WTC11 (cell line): ENCODE data around the gene PPFIBP2. TPM values are rescaled to one million over a fixed set of nuclear protein-coding genes. Genes with fewer than 3 reads are reported as not detected.

ENCODE experiments used
- ATAC-seq: fragments of 200-7000 bp; cut with Tn5 transposase; 2 replicates; pipeline ENCODE4 v1.10.0; 2021; ENCODE audit warnings: mild to moderate bottlenecking, moderate library complexity
- CTCF ChIA-PET: fragments of 300-600 bp; sonication (Branson Sonifier 250); formaldehyde crosslinking; loops from one replicate; lab custom pipeline; 2021; ENCODE audit warnings: antibody characterized with exemption; lab: Charles Lee
- POLR2A ChIA-PET: fragments of 350-600 bp; sonication (Branson Sonifier 250); formaldehyde crosslinking; loops from one replicate; lab custom pipeline; 2021; ENCODE audit warnings: antibody characterized with exemption; lab: Charles Lee
- DNase-seq: peaks from one replicate; pipeline ENCODE4 v3.0.0; 2021; ENCODE audit warnings: low spot score
- H3K27ac Mint-ChIP-seq: 2 replicates; pipeline ENCODE4 v1.8.0; 2021; ENCODE audit warnings: mixed read lengths
- H3K27me3 Mint-ChIP-seq: 2 replicates; pipeline ENCODE4 v1.8.0; 2021; ENCODE audit warnings: low read depth, mild to moderate bottlenecking, moderate library complexity, mixed read lengths
- H3K36me3 Mint-ChIP-seq: 2 replicates; pipeline ENCODE4 v1.8.0; 2021; ENCODE audit warnings: mixed read lengths
- H3K4me1 Mint-ChIP-seq: 2 replicates; pipeline ENCODE4 v1.8.0; 2022; ENCODE audit warnings: mixed read lengths
- H3K4me3 Mint-ChIP-seq: 2 replicates; pipeline ENCODE4 v1.8.0; 2021; ENCODE audit warnings: mild to moderate bottlenecking, moderate library complexity, mixed read lengths
- H3K9me3 Mint-ChIP-seq: 2 replicates; pipeline ENCODE4 v1.8.0; 2021; ENCODE audit warnings: mixed read lengths
- ETV6 ChIP-seq: sonication (generic); formaldehyde crosslinking; IDR thresholded peaks from 2 replicates; pipeline ENCODE4 v1.8.1; 2022; ENCODE audit warnings: mild to moderate bottlenecking, missing genetic modification reagents
- FOXJ3 ChIP-seq: sonication (generic); formaldehyde crosslinking; IDR thresholded peaks from 2 replicates; pipeline ENCODE4 v1.9.0; 2021; ENCODE audit warnings: missing genetic modification reagents, mild to moderate bottlenecking, borderline replicate concordance
- FOXP1 ChIP-seq: sonication (generic); formaldehyde crosslinking; IDR thresholded peaks from 2 replicates; pipeline ENCODE4 v1.8.0; 2022; ENCODE audit warnings: missing genetic modification reagents, mild to moderate bottlenecking, moderate library complexity, borderline replicate concordance
- JAZF1 ChIP-seq: fragments of 250-450 bp; sonication (Bioruptor Pico); IDR thresholded peaks from 2 replicates; pipeline ENCODE4 v1.9.0; 2021; ENCODE audit warnings: moderate library complexity, mild to moderate bottlenecking, inconsistent platforms
- JUN ChIP-seq: sonication (generic); formaldehyde crosslinking; IDR thresholded peaks from 2 replicates; pipeline ENCODE4 v1.8.0; 2023; ENCODE audit warnings: mild to moderate bottlenecking, missing genetic modification reagents
- MXD4 ChIP-seq: fragments of 250-450 bp; sonication (Bioruptor Pico); IDR thresholded peaks from 2 replicates; pipeline ENCODE4 v1.8.0; 2021; ENCODE audit warnings: mild to moderate bottlenecking, moderate library complexity, borderline replicate concordance
- MYBL2 ChIP-seq: sonication (generic); formaldehyde crosslinking; IDR thresholded peaks from 2 replicates; pipeline ENCODE4 v1.8.1; 2023; ENCODE audit warnings: mild to moderate bottlenecking, moderate library complexity, missing genetic modification reagents
- NFE2L1 ChIP-seq: sonication (generic); formaldehyde crosslinking; IDR thresholded peaks from 2 replicates; pipeline ENCODE4 v1.8.1; 2023; ENCODE audit warnings: missing genetic modification reagents
- NR2C2 ChIP-seq: sonication (generic); formaldehyde crosslinking; IDR thresholded peaks from 2 replicates; pipeline ENCODE4 v1.8.0; 2022; ENCODE audit warnings: mild to moderate bottlenecking, missing genetic modification reagents
- SMAD3 ChIP-seq: sonication (generic); formaldehyde crosslinking; IDR thresholded peaks from 2 replicates; pipeline ENCODE4 v1.8.0; 2022; ENCODE audit warnings: missing genetic modification reagents, mild to moderate bottlenecking, borderline replicate concordance
- SMAD4 ChIP-seq: sonication (generic); formaldehyde crosslinking; IDR thresholded peaks from 2 replicates; pipeline ENCODE4 v1.8.0; 2022; ENCODE audit warnings: mild to moderate bottlenecking, missing genetic modification reagents
- TEAD4 ChIP-seq: sonication (generic); formaldehyde crosslinking; IDR thresholded peaks from 2 replicates; pipeline ENCODE4 v1.8.0; 2022; ENCODE audit warnings: mild to moderate bottlenecking, missing genetic modification reagents
- ZNF396 ChIP-seq: fragments of 250-450 bp; sonication (Bioruptor Pico); IDR thresholded peaks from 2 replicates; pipeline ENCODE4 v1.8.0; 2021; ENCODE audit warnings: mild to moderate bottlenecking, moderate library complexity, borderline replicate concordance
- ZNF423 ChIP-seq: fragments of 250-450 bp; sonication (Bioruptor Pico); IDR thresholded peaks from 2 replicates; pipeline ENCODE4 v2.1.2; 2022; ENCODE audit warnings: mild to moderate bottlenecking, moderate library complexity
- total RNA-seq: library from RNA; stranded (reverse); gene quantifications from 3 replicates; pipeline ENCODE4 v1.2.3, GENCODE V29; 2021
- TF ChIP-seq, protein P1 (sequence below): sonication (generic); formaldehyde crosslinking; IDR thresholded peaks from 2 replicates; pipeline ENCODE4 v1.8.1; 2023; ENCODE audit warnings: mild to moderate bottlenecking, missing genetic modification reagents, moderate library complexity
- TF ChIP-seq, protein P2 (sequence below): sonication (generic); formaldehyde crosslinking; IDR thresholded peaks from 2 replicates; pipeline ENCODE4 v1.8.0; 2022; ENCODE audit warnings: mild to moderate bottlenecking, missing genetic modification reagents
- TF ChIP-seq, protein P3 (sequence below): fragments of 250-450 bp; sonication (Bioruptor Pico); IDR thresholded peaks from 2 replicates; pipeline ENCODE4 v1.9.0; 2021; ENCODE audit warnings: moderate library complexity, mild to moderate bottlenecking, inconsistent platforms, borderline replicate concordance
- TF ChIP-seq, protein P4 (sequence below): sonication (generic); formaldehyde crosslinking; IDR thresholded peaks from 2 replicates; pipeline ENCODE4 v1.8.0; 2023; ENCODE audit warnings: missing genetic modification reagents, mild to moderate bottlenecking, borderline replicate concordance
- TF ChIP-seq, protein P5 (sequence below): sonication (generic); formaldehyde crosslinking; IDR thresholded peaks from 2 replicates; pipeline ENCODE4 v1.8.1; 2022; ENCODE audit warnings: mild to moderate bottlenecking, missing genetic modification reagents, moderate library complexity, borderline replicate concordance
- TF ChIP-seq, protein P6 (sequence below): sonication (generic); formaldehyde crosslinking; IDR thresholded peaks from 2 replicates; pipeline ENCODE4 v1.8.1; 2023; ENCODE audit warnings: mild to moderate bottlenecking, missing genetic modification reagents
- TF ChIP-seq, protein P7 (sequence below): sonication (generic); formaldehyde crosslinking; IDR thresholded peaks from 2 replicates; pipeline ENCODE4 v1.8.1; 2022; ENCODE audit warnings: missing genetic modification reagents, borderline replicate concordance

PPFIBP2 gene
- total RNA-seq, 1 experiment from 2014 or later = 21.4 TPM

DNA sequence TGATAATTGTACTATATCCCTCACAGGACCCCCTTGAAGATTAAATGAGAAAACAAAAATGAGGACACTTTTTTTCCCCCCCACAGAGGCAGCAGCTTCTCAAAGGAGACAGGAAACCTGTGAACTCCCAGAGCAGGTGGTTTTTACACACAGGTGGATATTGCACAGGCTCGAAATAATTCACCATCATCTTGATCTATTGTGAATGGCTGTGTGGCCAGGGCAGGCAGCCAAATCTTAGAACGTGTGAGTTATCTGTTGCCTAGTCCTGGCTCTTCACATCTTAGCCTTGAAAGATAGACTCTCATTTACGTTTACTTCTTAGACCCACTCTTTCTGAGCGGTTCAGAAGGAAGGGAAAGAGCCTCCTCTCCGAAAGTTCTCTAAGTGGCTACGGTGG is 23.5 kb downstream of the PPFIBP2 start (continued):
- TF ChIP-seq, protein P1, sequence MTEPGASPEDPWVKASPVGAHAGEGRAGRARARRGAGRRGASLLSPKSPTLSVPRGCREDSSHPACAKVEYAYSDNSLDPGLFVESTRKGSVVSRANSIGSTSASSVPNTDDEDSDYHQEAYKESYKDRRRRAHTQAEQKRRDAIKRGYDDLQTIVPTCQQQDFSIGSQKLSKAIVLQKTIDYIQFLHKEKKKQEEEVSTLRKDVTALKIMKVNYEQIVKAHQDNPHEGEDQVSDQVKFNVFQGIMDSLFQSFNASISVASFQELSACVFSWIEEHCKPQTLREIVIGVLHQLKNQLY (CRISPR knock-in tag) = no peak
- no peak for TF ChIP-seq SMAD4 (CRISPR knock-in tag)
- TF ChIP-seq, all 79 proteins: peak for 0

DNA sequence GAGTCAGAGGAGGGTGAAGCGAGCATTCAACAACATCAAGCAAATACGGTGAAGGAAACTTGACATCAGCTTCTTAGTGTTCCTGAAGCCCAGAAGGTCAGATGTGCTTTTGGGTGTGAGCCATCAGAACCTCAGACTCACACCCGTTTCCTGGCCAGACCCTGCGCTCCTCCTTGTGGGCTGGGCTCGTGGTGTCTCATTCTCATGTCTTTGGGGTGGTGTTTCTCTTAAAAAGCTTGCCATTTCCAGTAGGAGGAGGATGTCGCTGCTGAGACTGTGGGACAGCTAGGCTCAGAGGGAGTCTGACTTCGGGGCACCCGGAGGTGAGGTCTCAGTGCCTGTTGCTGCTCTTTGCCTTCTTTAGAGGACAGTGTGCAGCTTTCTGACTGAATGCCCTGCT is 24.2 kb downstream of the PPFIBP2 start:
- TF ChIP-seq FOXJ3 (CRISPR knock-in tag) = no peak
- TF ChIP-seq TEAD4 = no peak
- TF ChIP-seq ZNF423 = no peak
- no peak for TF ChIP-seq NR2C2 (CRISPR knock-in tag)
- TF ChIP-seq ETV6 = no peak

DNA sequence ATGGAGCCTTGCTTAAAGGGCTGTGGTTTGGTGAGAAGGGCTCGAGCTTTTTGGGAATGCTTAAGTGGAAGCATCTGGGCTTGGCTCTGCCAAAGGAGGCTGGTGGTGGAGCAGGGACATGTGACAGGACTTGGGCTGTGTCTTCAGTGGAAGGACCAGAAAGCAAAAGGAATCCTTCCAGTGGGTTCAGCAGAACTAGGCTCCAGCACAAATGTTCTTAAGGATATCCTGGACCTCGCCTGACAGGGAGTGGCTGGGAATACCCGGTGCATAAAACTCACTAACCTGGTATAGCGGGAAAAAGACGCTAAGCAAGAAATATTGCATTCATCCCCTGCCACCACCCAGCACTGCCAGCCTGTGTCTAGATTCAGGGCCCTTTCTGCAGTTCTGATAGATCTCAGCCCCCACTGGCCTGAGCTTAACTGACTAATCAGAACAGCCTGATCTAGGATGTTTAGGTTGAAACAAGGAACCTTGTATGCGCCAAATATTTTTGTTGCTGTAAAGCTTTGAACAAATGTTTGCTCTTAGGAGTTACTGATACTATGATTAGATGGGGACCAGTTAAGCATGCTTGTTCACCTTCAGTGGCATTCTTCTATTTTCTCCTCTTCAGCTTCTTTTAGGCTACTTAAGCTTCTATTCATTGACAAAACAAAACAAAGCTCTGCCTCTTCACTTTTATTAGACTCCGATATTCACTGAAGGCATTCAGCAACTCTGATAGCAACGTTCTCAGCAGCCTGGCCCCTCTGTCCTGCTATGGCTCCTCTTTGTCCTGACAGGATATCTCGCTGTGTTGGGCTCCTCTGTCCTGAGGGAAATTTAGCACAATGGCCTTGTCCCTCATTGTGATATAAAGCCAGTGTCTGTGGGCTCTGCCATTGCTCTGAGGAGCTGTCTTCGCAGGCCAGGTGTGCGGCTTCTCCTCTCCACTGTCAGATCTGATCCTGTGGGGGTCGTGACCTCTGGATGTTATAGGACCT is 25.0 kb downstream of the PPFIBP2 start:
- no peak for ATAC-seq
- TF ChIP-seq, protein P2, sequence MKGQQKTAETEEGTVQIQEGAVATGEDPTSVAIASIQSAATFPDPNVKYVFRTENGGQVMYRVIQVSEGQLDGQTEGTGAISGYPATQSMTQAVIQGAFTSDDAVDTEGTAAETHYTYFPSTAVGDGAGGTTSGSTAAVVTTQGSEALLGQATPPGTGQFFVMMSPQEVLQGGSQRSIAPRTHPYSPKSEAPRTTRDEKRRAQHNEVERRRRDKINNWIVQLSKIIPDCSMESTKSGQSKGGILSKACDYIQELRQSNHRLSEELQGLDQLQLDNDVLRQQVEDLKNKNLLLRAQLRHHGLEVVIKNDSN (CRISPR knock-in tag) = no peak
- TF ChIP-seq, protein P3, sequence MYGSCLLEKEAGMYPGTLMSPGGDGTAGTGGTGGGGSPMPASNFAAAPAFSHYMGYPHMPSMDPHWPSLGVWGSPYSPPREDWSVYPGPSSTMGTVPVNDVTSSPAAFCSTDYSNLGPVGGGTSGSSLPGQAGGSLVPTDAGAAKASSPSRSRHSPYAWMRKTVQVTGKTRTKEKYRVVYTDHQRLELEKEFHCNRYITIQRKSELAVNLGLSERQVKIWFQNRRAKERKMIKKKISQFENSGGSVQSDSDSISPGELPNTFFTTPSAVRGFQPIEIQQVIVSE (CRISPR knock-in tag) = no peak
- TF ChIP-seq, protein P4, sequence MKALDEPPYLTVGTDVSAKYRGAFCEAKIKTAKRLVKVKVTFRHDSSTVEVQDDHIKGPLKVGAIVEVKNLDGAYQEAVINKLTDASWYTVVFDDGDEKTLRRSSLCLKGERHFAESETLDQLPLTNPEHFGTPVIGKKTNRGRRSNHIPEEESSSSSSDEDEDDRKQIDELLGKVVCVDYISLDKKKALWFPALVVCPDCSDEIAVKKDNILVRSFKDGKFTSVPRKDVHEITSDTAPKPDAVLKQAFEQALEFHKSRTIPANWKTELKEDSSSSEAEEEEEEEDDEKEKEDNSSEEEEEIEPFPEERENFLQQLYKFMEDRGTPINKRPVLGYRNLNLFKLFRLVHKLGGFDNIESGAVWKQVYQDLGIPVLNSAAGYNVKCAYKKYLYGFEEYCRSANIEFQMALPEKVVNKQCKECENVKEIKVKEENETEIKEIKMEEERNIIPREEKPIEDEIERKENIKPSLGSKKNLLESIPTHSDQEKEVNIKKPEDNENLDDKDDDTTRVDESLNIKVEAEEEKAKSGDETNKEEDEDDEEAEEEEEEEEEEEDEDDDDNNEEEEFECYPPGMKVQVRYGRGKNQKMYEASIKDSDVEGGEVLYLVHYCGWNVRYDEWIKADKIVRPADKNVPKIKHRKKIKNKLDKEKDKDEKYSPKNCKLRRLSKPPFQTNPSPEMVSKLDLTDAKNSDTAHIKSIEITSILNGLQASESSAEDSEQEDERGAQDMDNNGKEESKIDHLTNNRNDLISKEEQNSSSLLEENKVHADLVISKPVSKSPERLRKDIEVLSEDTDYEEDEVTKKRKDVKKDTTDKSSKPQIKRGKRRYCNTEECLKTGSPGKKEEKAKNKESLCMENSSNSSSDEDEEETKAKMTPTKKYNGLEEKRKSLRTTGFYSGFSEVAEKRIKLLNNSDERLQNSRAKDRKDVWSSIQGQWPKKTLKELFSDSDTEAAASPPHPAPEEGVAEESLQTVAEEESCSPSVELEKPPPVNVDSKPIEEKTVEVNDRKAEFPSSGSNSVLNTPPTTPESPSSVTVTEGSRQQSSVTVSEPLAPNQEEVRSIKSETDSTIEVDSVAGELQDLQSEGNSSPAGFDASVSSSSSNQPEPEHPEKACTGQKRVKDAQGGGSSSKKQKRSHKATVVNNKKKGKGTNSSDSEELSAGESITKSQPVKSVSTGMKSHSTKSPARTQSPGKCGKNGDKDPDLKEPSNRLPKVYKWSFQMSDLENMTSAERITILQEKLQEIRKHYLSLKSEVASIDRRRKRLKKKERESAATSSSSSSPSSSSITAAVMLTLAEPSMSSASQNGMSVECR (CRISPR knock-in tag) = no peak
- TF ChIP-seq NFE2L1 (CRISPR knock-in tag) (no peak), TEAD4 (no peak), FOXP1 (CRISPR knock-in tag) (no peak), MYBL2 (CRISPR knock-in tag) (no peak), JUN (CRISPR knock-in tag) (no peak), JAZF1 (CRISPR knock-in tag) (no peak), SMAD3 (CRISPR knock-in tag) (no peak), ZNF396 (no peak), MXD4 (CRISPR knock-in tag) (no peak)
- TF ChIP-seq, protein P5, sequence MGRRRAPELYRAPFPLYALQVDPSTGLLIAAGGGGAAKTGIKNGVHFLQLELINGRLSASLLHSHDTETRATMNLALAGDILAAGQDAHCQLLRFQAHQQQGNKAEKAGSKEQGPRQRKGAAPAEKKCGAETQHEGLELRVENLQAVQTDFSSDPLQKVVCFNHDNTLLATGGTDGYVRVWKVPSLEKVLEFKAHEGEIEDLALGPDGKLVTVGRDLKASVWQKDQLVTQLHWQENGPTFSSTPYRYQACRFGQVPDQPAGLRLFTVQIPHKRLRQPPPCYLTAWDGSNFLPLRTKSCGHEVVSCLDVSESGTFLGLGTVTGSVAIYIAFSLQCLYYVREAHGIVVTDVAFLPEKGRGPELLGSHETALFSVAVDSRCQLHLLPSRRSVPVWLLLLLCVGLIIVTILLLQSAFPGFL (CRISPR knock-in tag) = no peak
- TF ChIP-seq, protein P6, sequence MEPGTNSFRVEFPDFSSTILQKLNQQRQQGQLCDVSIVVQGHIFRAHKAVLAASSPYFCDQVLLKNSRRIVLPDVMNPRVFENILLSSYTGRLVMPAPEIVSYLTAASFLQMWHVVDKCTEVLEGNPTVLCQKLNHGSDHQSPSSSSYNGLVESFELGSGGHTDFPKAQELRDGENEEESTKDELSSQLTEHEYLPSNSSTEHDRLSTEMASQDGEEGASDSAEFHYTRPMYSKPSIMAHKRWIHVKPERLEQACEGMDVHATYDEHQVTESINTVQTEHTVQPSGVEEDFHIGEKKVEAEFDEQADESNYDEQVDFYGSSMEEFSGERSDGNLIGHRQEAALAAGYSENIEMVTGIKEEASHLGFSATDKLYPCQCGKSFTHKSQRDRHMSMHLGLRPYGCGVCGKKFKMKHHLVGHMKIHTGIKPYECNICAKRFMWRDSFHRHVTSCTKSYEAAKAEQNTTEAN (CRISPR knock-in tag) = no peak
- TF ChIP-seq, protein P7, sequence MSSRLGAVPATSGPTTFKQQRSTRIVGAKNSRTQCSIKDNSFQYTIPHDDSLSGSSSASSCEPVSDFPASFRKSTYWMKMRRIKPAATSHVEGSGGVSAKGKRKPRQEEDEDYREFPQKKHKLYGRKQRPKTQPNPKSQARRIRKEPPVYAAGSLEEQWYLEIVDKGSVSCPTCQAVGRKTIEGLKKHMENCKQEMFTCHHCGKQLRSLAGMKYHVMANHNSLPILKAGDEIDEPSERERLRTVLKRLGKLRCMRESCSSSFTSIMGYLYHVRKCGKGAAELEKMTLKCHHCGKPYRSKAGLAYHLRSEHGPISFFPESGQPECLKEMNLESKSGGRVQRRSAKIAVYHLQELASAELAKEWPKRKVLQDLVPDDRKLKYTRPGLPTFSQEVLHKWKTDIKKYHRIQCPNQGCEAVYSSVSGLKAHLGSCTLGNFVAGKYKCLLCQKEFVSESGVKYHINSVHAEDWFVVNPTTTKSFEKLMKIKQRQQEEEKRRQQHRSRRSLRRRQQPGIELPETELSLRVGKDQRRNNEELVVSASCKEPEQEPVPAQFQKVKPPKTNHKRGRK = no peak

More for the DNA sequence above, 24.2 kb downstream of the PPFIBP2 start:
- ChIA-PET POLR2A (no interaction called here), CTCF (interaction anchor here (1.8 to 2.5 kb wide), 3 partner anchors 10 to 128 kb away, joined by 4 to 14 read pairs (median 7); no protein-coding TSS in a partner anchor)
- peaks cover 6% of the 10 kb centered on the region; the same call in 1 of the 2 replicates for H3K4me1 Mint-ChIP-seq
- no peak overlapping the region for H3K27ac Mint-ChIP-seq
- no peak overlapping the region for H3K4me3 Mint-ChIP-seq
- no peaks in the 10 kb centered on the region for H3K36me3 Mint-ChIP-seq
- no peak for DNase-seq
- no peak for ATAC-seq
- no peaks in the 10 kb centered on the region for H3K9me3 Mint-ChIP-seq
- H3K27me3 Mint-ChIP-seq = no peaks in the 10 kb centered on the region

More for the DNA sequence above, 25.0 kb downstream of the PPFIBP2 start:
- no peak overlapping the region for H3K27ac Mint-ChIP-seq
- no peak overlapping the region for H3K4me3 Mint-ChIP-seq
- no peak for DNase-seq
- ChIA-PET POLR2A (no interaction called here), CTCF (interaction anchor here (1.8 to 2.5 kb wide), 4 partner anchors 9 to 127 kb away, joined by 4 to 14 read pairs (median 6); no protein-coding TSS in a partner anchor)
- H3K27me3 Mint-ChIP-seq = no peaks in the 10 kb centered on the region
- peaks cover 6% of the 10 kb centered on the region; the same call in 1 of the 2 replicates for H3K4me1 Mint-ChIP-seq
- H3K9me3 Mint-ChIP-seq = no peaks in the 10 kb centered on the region
- no peaks in the 10 kb centered on the region for H3K36me3 Mint-ChIP-seq
